GM12873 (cell line): ENCODE measurements around the gene IFIT1.

Experiments used
- CTCF ChIP-seq: IDR thresholded peaks from 2 replicates; pipeline ENCODE4 v1.5.1; 2012; ENCODE audit warnings: low read depth, mild to moderate bottlenecking, moderate library complexity, low read length, control low read depth; ENCODE audit not compliant: insufficient read depth; ENCODE audit errors: missing control alignments

The IFIT1 gene

DNA sequence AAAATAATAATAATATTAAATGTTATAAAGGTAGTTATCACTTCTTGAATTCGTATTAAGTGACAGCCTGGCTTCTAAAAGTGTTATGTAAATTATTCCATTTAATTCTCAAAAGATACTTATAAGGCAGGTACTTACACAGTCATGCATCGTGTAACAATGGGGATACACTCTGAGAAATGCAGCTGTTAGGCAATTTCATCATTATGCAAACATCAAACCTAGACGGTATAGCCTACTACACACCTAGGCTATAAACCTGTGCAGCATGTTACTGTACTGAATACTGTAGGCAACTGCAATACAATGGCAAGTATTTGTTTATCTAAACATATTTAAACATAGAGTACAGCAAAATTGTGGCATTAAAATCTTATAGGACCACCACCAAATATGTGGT is 1.5 kb downstream of the IFIT1 start:
- no peak for TF ChIP-seq CTCF

DNA sequence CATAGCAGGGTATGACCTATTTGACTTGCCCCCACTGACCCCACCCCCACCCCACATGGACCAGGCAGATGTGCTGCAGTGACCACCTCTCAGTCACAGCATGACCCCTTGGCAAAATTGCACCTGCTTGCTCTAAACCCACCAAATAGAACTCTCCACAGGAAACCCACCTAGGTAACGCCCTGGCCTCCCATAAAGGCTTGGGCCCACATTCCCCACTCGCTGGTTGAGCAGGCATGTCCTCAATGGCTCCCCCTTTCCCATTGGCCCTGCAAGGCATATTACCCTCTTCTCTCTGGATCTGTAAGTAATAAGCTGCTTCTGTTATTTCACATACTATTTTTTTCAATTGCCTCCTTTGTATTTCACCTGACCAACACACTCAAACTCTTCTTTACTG is 2.7 kb downstream of the IFIT1 start:
- no peak for TF ChIP-seq CTCF

DNA sequence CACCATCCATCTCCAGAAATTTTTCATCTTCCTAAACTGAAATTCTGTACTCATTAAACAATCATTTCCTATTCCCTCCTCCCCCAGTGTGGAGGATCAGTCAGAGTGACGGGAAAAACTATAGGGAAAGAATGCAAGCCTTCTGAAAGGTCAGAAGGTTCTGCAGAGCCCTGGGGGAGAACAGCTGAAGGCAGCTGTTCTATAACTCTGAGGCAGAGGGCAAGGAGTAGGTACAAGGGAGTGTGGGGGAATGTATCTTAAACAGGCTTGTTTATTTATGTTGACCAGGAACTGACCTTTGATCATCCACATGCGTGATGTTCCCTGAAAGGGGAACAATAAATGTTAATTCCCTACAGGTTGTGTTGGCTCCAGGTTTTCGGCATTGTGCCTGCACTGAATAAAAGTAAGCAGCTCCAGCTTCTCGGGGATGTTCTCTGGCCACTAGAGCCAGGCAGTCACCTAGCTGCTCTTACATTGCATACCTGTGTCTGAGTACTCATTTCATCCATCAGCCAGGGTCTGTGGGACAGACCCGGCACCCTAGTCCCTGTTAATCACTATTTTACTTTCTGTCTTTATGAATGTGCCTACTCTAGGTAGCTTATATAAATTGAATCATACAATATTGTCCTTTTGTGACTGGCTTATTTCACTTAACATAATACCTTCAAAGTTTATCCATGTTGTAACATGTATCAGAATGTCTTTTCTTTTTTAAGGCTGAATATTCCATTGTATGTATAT is 5.8 kb downstream of the IFIT1 start:
- TF ChIP-seq CTCF: no peak

DNA sequence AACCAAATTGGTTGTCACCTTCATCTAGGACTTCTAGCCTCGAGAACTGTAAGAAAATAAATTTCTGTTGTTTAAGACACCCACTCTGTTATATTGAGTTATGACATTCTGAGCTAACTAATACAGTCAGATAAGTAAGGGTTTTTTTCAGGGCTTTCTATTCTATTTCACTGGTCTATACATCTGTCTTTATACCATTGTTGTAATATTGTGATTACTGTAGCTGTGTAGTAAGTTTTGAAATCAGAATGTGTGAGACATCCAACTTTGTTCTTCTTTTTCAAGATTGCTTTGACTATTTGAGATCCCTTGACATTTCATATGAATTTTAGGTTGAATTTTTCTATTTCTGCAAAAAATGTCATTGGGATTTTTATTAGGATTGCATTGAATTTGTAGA is 7.5 kb downstream of the IFIT1 start:
- TF ChIP-seq CTCF: no peak

- TF ChIP-seq CTCF: no peak
These were observed 10.6 kb downstream of the IFIT1 start for GRCh38 chr10:89403043-89403442.

GRCh38 chr10:89404104-89405047 is 12.0 kb downstream of the IFIT1 start:
- no peak for TF ChIP-seq CTCF

- TF ChIP-seq CTCF: no peak
These were observed 21.0 kb downstream of the IFIT1 start for GRCh38 chr10:89413398-89413912.
